GM12878 (cell line): ENCODE data around the gene RAD51B. TPM values are rescaled to one million over a fixed set of nuclear protein-coding genes. Genes with fewer than 3 reads are reported as not detected.
A peak's percentile ranks its signal among the peaks of the same experiment; 100 is the strongest.

ENCODE experiments used
- ETV6 ChIP-seq, 2 experiments: fragments of 450-650 bp in 1 of 2; IDR thresholded peaks in 1 of 2; conservative IDR thresholded peaks in 1 of 2; 2 replicates each; pipeline ENCODE4 v1.6.1; 2014; ENCODE audit warnings: antibody characterized with exemption in 1 of 2, borderline replicate concordance in 1 of 2, low read depth in 1 of 2, mild to moderate bottlenecking in 1 of 2, moderate library complexity in 1 of 2
- FOXM1 ChIP-seq: IDR thresholded peaks from 2 replicates; pipeline ENCODE4 v1.6.1; 2012; ENCODE audit warnings: low read depth, mild to moderate bottlenecking, inconsistent platforms, low read length, moderate library complexity
- JUND ChIP-seq: IDR thresholded peaks from 2 replicates; pipeline ENCODE4 v1.6.1; 2012; ENCODE audit warnings: low read depth, mild to moderate bottlenecking, low read length, improper control_type of control experiment, moderate library complexity
- MXI1 ChIP-seq: fragments of 150-350 bp; IDR thresholded peaks from 2 replicates; pipeline ENCODE4 v1.6.1; 2011; ENCODE audit warnings: low read depth, mild to moderate bottlenecking, inconsistent platforms, low read length, improper control_type of control experiment
- NFYA ChIP-seq: IDR thresholded peaks from 2 replicates; pipeline ENCODE4 v1.6.1; 2011; ENCODE audit warnings: low read depth, mild to moderate bottlenecking, low read length, improper control_type of control experiment, borderline replicate concordance
- PML ChIP-seq: IDR thresholded peaks from 2 replicates; pipeline ENCODE4 v1.6.1; 2012; ENCODE audit warnings: low read length, inconsistent platforms
- POLR2A ChIP-seq: IDR thresholded peaks from 2 replicates; pipeline ENCODE4 v1.6.1; 2011; ENCODE audit warnings: low read depth, mild to moderate bottlenecking, low read length
- RAD51 ChIP-seq: fragments of 450-650 bp; IDR thresholded peaks from 2 replicates; pipeline ENCODE4 v1.6.1; 2016; ENCODE audit warnings: moderate library complexity, mild to moderate bottlenecking, inconsistent platforms
- RCOR1 ChIP-seq: conservative IDR thresholded peaks from 2 replicates; pipeline ENCODE4 v1.6.1; 2012; ENCODE audit warnings: low read depth, low read length, improper control_type of control experiment
- RELA ChIP-seq: fragments of 450-650 bp; IDR thresholded peaks from 2 replicates; pipeline ENCODE4 v1.8.0; 2014; ENCODE audit warnings: borderline replicate concordance; ENCODE audit not compliant: partially characterized antibody
- RFX5 ChIP-seq: IDR thresholded peaks from 2 replicates; pipeline ENCODE4 v1.6.1; 2011; ENCODE audit warnings: low read depth, low read length, improper control_type of control experiment
- SREBF2 ChIP-seq: IDR thresholded peaks from 2 replicates; pipeline ENCODE4 v1.6.1; 2012; ENCODE audit warnings: mild to moderate bottlenecking, low read length
- STAT1 ChIP-seq: fragments of 450-650 bp; conservative IDR thresholded peaks from 2 replicates; pipeline ENCODE4 v1.6.1; 2014; ENCODE audit warnings: antibody characterized with exemption, mild to moderate bottlenecking
- TCF7 ChIP-seq: IDR thresholded peaks from 2 replicates; pipeline ENCODE4 v1.6.1; 2014; ENCODE audit warnings: antibody characterized with exemption, borderline replicate concordance
- polyA plus RNA-seq, 11 experiments: library from polyadenylated mRNA; depleted of rRNA in 4 of 11; unstranded in 6 of 11; stranded (reverse) in 5 of 11; fragments of >200 nt; fragmentation: Nextera tagmentation in 4 of 11; fragmentation: Illumina TruSeq in 1 of 11; extraction: Ambion mirVana in 4 of 11; extraction: Trizol in 1 of 11; gene quantifications; 1 replicate in 1 of 11; 2 replicates in 10 of 11; pipeline versions ENCODE4 v1.2.1 to v1.2.3, GENCODE V29; 2011 to 2016; ENCODE audit warnings: inconsistent platforms in 2 of 11, missing spikeins in 2 of 11, low read depth in 1 of 11
- total RNA-seq, 4 experiments: library from RNA; depleted of rRNA in 3 of 4; stranded (reverse); fragments of >200 nt in 3 of 4; fragmentation: Illumina TruSeq in 1 of 4; extraction: Trizol in 1 of 4; gene quantifications; 2 replicates each; pipeline versions ENCODE4 v1.2.1 to v1.2.3, GENCODE V29; 2013 to 2021
- TF ChIP-seq, protein P1 (sequence below): fragments of 450-650 bp; IDR thresholded peaks from 2 replicates; pipeline ENCODE4 v1.6.1; 2017; ENCODE audit warnings: mild to moderate bottlenecking

The RAD51B gene
- total and polyA plus RNA-seq, 10 of the 15 experiments (the other 5 are each of a cell fraction or from before 2014, with no cell fraction given): 9.8 to 26.8 (median 21.3) TPM

- TF ChIP-seq, protein P1, sequence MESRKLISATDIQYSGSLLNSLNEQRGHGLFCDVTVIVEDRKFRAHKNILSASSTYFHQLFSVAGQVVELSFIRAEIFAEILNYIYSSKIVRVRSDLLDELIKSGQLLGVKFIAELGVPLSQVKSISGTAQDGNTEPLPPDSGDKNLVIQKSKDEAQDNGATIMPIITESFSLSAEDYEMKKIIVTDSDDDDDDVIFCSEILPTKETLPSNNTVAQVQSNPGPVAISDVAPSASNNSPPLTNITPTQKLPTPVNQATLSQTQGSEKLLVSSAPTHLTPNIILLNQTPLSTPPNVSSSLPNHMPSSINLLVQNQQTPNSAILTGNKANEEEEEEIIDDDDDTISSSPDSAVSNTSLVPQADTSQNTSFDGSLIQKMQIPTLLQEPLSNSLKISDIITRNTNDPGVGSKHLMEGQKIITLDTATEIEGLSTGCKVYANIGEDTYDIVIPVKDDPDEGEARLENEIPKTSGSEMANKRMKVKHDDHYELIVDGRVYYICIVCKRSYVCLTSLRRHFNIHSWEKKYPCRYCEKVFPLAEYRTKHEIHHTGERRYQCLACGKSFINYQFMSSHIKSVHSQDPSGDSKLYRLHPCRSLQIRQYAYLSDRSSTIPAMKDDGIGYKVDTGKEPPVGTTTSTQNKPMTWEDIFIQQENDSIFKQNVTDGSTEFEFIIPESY: 0 out of 2 replicates have a peak, but pooled peaks have one; percentile 34
- TF ChIP-seq RAD51 (no peak), MXI1 (no peak), ETV6 (conservative IDR thresholded peaks at IDR 0.05 in 1 of 2, IDR thresholded peaks at IDR 0.05 in 1 of 2; ENCODE audit: borderline replicate concordance in 1 of 2, low read depth in 1 of 2) (no peak), NFYA (no peak), FOXM1 (no peak), SREBF2 (no peak), STAT1 (no peak), POLR2A (peak; percentile 44; the same call in 1 of the 2 replicates), RFX5 (no peak), RELA (no peak), PML (no peak), TCF7 (no peak), JUND (no peak), RCOR1 (no peak)
- TF ChIP-seq, all 136 proteins: peak for 20
Measured at GRCh38 chr14:68278576-68279436, 459.2 kb downstream of the RAD51B start (continued).
